GM18520 (cell line): ENCODE results near the gene VAPA.

ENCODE experiments used
- ATAC-seq: cut with Tn5 transposase; IDR thresholded peaks from one replicate; pipeline ENCODE4 v1.9.1; 2021; ENCODE audit not compliant: unreplicated experiment

Gene VAPA

DNA sequence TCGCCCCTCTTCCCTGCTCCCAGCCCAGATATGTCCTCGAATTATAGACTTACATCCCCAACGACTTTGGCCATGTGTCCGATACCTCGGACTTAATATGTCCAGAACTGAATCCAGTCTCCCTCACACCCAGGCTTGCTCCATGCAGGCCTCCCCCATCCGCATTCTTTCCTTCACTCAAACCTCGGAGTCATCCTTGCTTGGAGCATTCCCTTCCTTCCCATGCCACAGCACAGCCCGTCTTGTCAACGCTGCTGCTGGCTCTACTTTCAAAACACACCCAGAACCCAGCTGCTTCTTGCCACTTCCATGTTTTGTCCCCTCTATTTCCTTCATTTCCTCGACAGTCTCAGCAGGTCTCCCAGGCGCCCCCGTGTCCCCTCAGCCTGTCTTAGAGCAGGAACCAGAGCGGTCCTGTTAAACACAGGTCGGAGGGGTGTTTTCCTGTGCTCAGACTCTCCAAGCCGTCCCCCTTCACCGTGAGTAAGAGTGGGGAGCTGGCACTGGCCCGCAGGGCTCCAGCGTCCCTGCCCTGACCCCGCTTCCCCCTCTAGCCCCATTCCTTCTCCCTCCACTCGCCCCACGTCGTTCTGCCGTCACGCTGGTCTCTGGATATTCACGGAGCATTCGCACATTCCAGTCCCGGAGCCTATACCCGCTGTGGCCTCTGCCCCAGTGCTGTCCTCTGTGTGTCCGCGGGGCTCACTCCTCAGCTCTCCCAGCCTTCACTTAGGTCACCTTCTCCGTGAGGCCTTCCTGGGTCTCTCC lies 54.4 kb downstream of the VAPA start:
- ATAC-seq: no peak

GRCh38 chr18:9969247-9969646 lies 55.4 kb downstream of the VAPA start:
- ATAC-seq: no peak

GRCh38 chr18:9971313-9971920 lies 57.6 kb downstream of the VAPA start:
- ATAC-seq: no peak

- ATAC-seq: no peak
Measured at GRCh38 chr18:9973470-9973869, 59.7 kb downstream of the VAPA start.

GRCh38 chr18:9974279-9974915 lies 60.6 kb downstream of the VAPA start:
- no peak for ATAC-seq

GRCh38 chr18:9975658-9976057 lies 61.8 kb downstream of the VAPA start:
- no peak for ATAC-seq

DNA sequence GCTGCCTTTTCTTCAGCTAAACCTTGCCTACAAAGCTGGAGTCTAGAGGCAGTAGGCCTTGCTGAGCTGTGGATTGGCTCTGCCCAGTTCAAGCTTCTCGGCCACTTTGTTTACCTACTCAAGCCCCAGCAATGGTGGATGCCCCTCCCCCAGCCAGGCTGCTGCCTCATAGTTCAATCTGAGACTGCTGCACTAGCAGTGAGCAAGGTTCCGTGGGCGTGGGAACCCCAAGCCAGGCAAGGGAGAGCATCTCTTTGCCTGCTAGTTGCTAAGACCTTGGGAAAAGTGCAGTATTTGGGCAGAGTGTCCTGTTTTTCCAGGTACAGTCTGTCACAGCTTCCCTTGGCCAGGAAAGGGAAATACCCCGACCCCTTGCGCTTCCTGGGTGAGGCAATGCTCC lies 68.9 kb downstream of the VAPA start:
- no peak for ATAC-seq

GRCh38 chr18:9984080-9984479 lies 70.3 kb downstream of the VAPA start:
- no peak for ATAC-seq

GRCh38 chr18:9985641-9986040 lies 71.8 kb downstream of the VAPA start:
- ATAC-seq: no peak

- no peak for ATAC-seq
Measured at GRCh38 chr18:9986156-9986930, 72.5 kb downstream of the VAPA start.

- ATAC-seq: no peak
Measured at GRCh38 chr18:9987345-9987744, 73.5 kb downstream of the VAPA start.

- no peak for ATAC-seq
Measured at GRCh38 chr18:9987931-9988330, 74.1 kb downstream of the VAPA start.

- ATAC-seq: no peak
Measured at GRCh38 chr18:9988665-9989064, 74.8 kb downstream of the VAPA start.

- ATAC-seq: no peak
Measured at GRCh38 chr18:9989481-9989880, 75.7 kb downstream of the VAPA start.

- no peak for ATAC-seq
Measured at GRCh38 chr18:9991011-9992000, 77.5 kb downstream of the VAPA start.

DNA sequence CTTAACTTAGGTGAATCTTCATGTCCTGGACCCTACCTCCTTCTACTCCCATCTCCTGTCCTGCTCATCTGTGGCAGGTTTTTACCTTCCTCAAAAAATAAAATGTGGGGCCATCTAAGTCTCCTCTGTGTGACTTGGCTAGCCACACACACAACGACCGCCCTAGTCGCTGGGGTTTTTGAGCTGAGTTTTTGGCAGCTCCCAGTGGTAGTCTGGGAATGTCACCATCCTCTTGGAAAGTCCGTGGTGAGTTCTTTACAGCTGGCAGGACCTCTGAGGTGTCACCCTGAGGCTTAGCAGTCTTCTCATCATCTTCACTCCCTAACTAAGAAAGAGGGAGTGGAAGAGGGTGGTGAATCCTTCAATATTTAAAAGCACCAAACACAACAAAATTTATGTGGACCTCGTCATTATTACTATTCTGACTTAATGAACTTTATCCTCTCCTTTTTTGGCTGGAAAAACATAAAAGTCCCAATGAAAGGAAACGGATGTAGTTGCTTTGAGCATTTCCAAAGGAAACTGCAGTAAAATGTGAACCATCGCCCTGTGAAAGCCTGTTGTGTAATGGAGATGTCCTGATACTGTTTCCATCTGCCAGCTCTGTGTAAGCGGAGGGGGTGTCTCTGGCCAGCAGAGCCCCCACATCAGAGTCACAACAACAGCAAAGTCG lies 78.6 kb downstream of the VAPA start:
- no peak for ATAC-seq

DNA sequence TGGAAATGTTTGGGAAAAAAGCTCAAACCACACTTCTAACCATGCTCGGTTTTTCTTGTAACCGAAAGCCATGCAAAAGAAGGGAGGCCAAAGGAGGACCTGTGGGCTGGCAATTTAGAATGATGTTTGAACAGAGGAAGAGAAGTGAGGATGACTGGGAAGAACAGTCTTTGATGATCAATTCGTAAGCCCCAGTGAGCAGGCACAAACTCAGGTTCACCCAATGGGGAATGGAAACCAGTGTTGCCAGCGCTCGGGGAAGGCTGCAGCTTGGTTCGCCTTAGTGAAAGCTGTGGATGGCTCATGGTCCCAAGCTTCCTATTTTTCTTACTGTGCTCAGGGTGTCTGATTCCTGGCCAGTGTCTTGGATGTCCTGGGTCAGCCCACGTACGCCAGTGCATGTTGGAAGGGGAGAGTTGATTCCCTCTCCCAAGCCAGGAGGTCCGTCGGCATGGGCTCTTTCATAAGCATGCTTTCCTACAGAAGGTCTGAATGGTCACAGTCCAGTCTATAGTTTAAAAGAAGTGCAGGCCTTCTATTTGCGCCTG lies 79.2 kb downstream of the VAPA start:
- ATAC-seq: no peak

DNA sequence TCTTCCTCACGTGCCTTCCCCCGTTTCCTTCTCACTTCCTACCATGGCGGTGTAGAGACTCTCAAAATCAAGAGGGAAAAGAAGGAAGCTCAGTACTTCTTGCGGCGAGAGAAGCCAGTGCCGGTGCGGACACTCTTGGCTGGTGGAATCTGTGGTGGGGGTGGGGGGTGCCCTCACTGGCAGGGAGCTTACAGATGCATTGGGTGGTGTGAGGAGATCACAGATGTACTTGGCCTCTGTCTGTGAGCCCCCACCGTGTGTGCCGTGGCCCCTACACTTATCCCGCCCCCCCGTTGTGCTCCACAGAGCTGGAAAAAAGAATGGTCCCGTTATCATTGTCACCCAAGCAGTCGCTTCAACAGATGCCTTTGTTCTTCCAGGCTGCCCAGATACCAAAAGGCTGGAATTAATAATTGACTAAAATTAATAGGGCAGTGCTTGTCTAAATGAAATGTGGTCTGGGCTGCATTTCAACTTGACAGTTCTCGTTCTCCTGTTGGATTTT lies 79.8 kb downstream of the VAPA start:
- ATAC-seq: no peak

DNA sequence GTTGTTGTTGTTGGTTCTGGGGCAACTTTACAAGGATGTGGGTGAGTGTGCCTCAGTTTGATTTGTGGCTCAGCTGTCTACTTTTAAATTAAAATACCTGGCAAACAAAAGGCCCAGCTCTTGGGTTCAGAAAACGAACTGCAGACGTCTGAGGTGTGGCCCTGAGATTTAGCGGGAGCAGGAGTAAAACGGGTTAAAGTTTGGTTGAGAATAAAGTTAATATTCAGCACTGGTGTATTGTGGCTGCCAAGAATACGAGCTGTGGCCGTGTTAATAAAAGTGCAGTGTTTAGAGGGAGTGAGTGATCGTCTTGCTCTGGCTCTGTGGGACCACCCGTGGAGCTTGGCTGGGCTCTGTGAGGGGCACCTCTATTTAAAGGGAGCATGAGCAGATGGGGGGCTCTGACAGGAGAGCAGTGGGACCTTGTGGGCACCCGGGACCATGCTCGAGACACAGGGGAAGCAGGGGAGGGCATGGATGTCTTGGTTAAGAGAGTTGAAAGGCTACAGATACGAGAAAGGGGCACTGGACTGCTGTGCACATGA lies 80.3 kb downstream of the VAPA start:
- ATAC-seq: no peak
